GM19351 (cell line): ENCODE measurements around the gene LUZP1.
A peak's percentile ranks its signal among the peaks of the same experiment; 100 is the strongest.
"Not testable (repeated sequence)": the region's sequence is repeated elsewhere in the genome, so short reads cannot be mapped to it uniquely, and the experiment has no call there.

Source experiments
- ATAC-seq: cut with Tn5 transposase; IDR thresholded peaks from one replicate; pipeline ENCODE4 v1.9.1; 2021; ENCODE audit warnings: mild to moderate bottlenecking, moderate library complexity; ENCODE audit not compliant: unreplicated experiment

The LUZP1 gene

GRCh38 chr1:23188936-23189452, 20.3 kb upstream of the LUZP1 start:
- not testable (repeated sequence) for ATAC-seq

- ATAC-seq = no peak
These were observed 19.8 kb upstream of the LUZP1 start for GRCh38 chr1:23188434-23188884.

GRCh38 chr1:23187637-23188036, 19.0 kb upstream of the LUZP1 start:
- no peak for ATAC-seq

GRCh38 chr1:23185381-23185780, 16.7 kb upstream of the LUZP1 start:
- no peak for ATAC-seq

GRCh38 chr1:23184212-23184934, 15.7 kb upstream of the LUZP1 start:
- no peak for ATAC-seq

GRCh38 chr1:23179862-23180261, 11.2 kb upstream of the LUZP1 start:
- ATAC-seq = no peak

- ATAC-seq = no peak
These were observed 10.3 kb upstream of the LUZP1 start for GRCh38 chr1:23178950-23179349.

GRCh38 chr1:23178414-23178813, 9.8 kb upstream of the LUZP1 start:
- no peak for ATAC-seq

GRCh38 chr1:23177438-23178380, 9.1 kb upstream of the LUZP1 start:
- peak; percentile 61 for ATAC-seq

GRCh38 chr1:23177031-23177430, 8.4 kb upstream of the LUZP1 start:
- ATAC-seq = no peak

GRCh38 chr1:23174426-23175110, 5.9 kb upstream of the LUZP1 start:
- no peak for ATAC-seq

GRCh38 chr1:23171181-23171755, 2.6 kb upstream of the LUZP1 start:
- no peak for ATAC-seq

GRCh38 chr1:23169727-23170335, 1.2 kb upstream of the LUZP1 start:
- ATAC-seq = no peak

- ATAC-seq = no peak
These were observed 529 bp upstream of the LUZP1 start for GRCh38 chr1:23169195-23169575.

GRCh38 chr1:23168079-23168444, 594 bp downstream of the LUZP1 start:
- ATAC-seq = no peak

GRCh38 chr1:23167353-23168078, 1.1 kb downstream of the LUZP1 start:
- ATAC-seq = no peak

GRCh38 chr1:23166854-23167253, 1.8 kb downstream of the LUZP1 start:
- ATAC-seq = no peak

- no peak for ATAC-seq
These were observed 5.3 kb downstream of the LUZP1 start for GRCh38 chr1:23163395-23163794.

- ATAC-seq = no peak
These were observed 8.4 kb downstream of the LUZP1 start for GRCh38 chr1:23159963-23160877.
